ENCODE results near the gene ADGRB3. TPM values are rescaled to one million over a fixed set of nuclear protein-coding genes. Genes with fewer than 3 reads are reported as not detected.

Gene ADGRB3
- total and polyA plus RNA-seq, 2 donors (not counting 3 experiments of a cell fraction or from before 2014, with no cell fraction given) = not detected

DNA sequence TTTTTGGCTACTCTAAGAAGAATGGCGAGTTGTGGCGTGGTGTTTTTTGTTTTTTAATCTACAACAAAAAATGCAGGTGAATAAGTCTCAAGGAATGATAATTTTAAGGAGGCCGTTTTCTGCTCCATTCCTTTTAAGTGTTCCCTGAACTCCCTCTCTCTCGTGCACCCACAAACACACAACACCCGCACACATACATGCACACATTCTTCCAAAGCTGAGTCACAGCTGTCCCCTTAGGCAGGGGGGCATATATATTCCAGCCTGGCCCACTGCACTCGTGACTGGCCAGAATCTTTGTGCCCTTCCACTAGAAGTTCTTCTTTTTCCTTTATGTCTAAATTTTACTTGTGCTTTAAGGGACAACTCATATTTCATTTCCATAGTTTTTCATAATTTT is 756.0 kb downstream of the ADGRB3 start:
- no peaks in the 10 kb centered on the region for H3K9me1 ChIP-seq (replicated peaks; ENCODE audit: control insufficient read depth, extremely low read depth, insufficient read depth, low read length)
- H3K4me1 ChIP-seq (ENCODE audit: control insufficient read depth, extremely low read depth, insufficient read depth, low read length) = no peaks in the 10 kb centered on the region
- dilution Hi-C loops (cut with MboI; ENCODE audit: extremely low pct_ligation_motif_present, low sequenced_read_pairs) (no loop called here), intact Hi-C loops (cut with micrococcal nuclease) (no loop called here)
- no peaks in the 10 kb centered on the region for H3K79me2 ChIP-seq (ENCODE audit: control insufficient read depth, insufficient read depth, low read length)
- DNase-seq (ENCODE audit: low read depth, low spot score) (no peak), FAIRE-seq (no peak)
- ChIA-PET CTCF (no interaction called here), POLR2A (no interaction called here)
- BruUV-seq (replicated peaks) = no TSS peak
- H3K4me2 ChIP-seq (ENCODE audit: insufficient read depth, low read length) = no peak overlapping the region
- H3K27ac ChIP-seq (ENCODE audit: insufficient read depth, low read depth, low read length) = no peak overlapping the region
- no peaks in the 10 kb centered on the region for H3K36me3 ChIP-seq (ENCODE audit: control insufficient read depth in 2 of 2, extremely low read depth in 1 of 2, insufficient read depth in 2 of 2, low read length in 2 of 2)
- TF ChIP-seq EZH2 (IDR thresholded peaks at IDR 0.05; ENCODE audit: borderline replicate concordance, low read depth, low read length, severe bottlenecking) (no peak), POLR2A (IDR thresholded peaks at IDR 0.05; ENCODE audit: low read depth, low read length) (no peak), MYC (IDR thresholded peaks at IDR 0.05; ENCODE audit: low read depth, low read length) (no peak), JUN (IDR thresholded peaks at IDR 0.05; ENCODE audit: borderline replicate concordance, insufficient read depth, insufficient read length, low read depth) (no peak), POLR2AphosphoS5 (IDR thresholded peaks at IDR 0.05; ENCODE audit: insufficient read depth, low read depth, low read length) (no peak), GATA2 (IDR thresholded peaks at IDR 0.05; ENCODE audit: insufficient read depth, insufficient read length, low read depth, low read length) (no peak)
- TF ChIP-seq, protein P1, sequence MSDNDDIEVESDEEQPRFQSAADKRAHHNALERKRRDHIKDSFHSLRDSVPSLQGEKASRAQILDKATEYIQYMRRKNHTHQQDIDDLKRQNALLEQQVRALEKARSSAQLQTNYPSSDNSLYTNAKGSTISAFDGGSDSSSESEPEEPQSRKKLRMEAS (IDR thresholded peaks at IDR 0.05; ENCODE audit: insufficient read depth, insufficient read length) = no peak
- no peaks in the 10 kb centered on the region for H3K27me3 ChIP-seq (ENCODE audit: control insufficient read depth in 2 of 2, insufficient read depth in 2 of 2, low read length in 2 of 2)
- H2AFZ ChIP-seq (ENCODE audit: low read depth, low read length) = no peak overlapping the region
- no peaks in the 10 kb centered on the region for H4K20me1 ChIP-seq (replicated peaks; ENCODE audit: control insufficient read depth, extremely low read depth, insufficient read depth, low read length)
- no peak overlapping the region for H3K4me3 ChIP-seq (replicated peaks in 1 of 3; ENCODE audit: insufficient read depth in 1 of 3, low read depth in 1 of 3, low read length in 3 of 3)
- no peak overlapping the region for H3K9ac ChIP-seq (replicated peaks; ENCODE audit: extremely low read depth, insufficient read depth, low read length)
- H3K9me3 ChIP-seq (replicated peaks; ENCODE audit: control insufficient read depth, insufficient read depth, low read length) = peaks cover 3% of the 10 kb centered on the region

- ChIA-PET POLR2A (no interaction called here), CTCF (no interaction called here)
- TF ChIP-seq POLR2A (IDR thresholded peaks at IDR 0.05; ENCODE audit: low read depth, low read length) (no peak), MYC (IDR thresholded peaks at IDR 0.05; ENCODE audit: low read depth, low read length) (no peak), GATA2 (IDR thresholded peaks at IDR 0.05; ENCODE audit: insufficient read depth, insufficient read length, low read depth, low read length) (no peak), JUN (IDR thresholded peaks at IDR 0.05; ENCODE audit: borderline replicate concordance, insufficient read depth, insufficient read length, low read depth) (no peak), POLR2AphosphoS5 (IDR thresholded peaks at IDR 0.05; ENCODE audit: insufficient read depth, low read depth, low read length) (no peak), EZH2 (IDR thresholded peaks at IDR 0.05; ENCODE audit: borderline replicate concordance, low read depth, low read length, severe bottlenecking) (no peak), FOS (IDR thresholded peaks at IDR 0.05; ENCODE audit: borderline replicate concordance, insufficient read depth, low read length) (no peak)
- TF ChIP-seq, protein P1 (IDR thresholded peaks at IDR 0.05; ENCODE audit: insufficient read depth, insufficient read length) = no peak
- TF ChIP-seq, protein P2, sequence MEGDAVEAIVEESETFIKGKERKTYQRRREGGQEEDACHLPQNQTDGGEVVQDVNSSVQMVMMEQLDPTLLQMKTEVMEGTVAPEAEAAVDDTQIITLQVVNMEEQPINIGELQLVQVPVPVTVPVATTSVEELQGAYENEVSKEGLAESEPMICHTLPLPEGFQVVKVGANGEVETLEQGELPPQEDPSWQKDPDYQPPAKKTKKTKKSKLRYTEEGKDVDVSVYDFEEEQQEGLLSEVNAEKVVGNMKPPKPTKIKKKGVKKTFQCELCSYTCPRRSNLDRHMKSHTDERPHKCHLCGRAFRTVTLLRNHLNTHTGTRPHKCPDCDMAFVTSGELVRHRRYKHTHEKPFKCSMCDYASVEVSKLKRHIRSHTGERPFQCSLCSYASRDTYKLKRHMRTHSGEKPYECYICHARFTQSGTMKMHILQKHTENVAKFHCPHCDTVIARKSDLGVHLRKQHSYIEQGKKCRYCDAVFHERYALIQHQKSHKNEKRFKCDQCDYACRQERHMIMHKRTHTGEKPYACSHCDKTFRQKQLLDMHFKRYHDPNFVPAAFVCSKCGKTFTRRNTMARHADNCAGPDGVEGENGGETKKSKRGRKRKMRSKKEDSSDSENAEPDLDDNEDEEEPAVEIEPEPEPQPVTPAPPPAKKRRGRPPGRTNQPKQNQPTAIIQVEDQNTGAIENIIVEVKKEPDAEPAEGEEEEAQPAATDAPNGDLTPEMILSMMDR (IDR thresholded peaks at IDR 0.05; ENCODE audit: extremely low read depth in 1 of 2, insufficient read depth in 1 of 2, low read depth in 1 of 2, low read length in 2 of 2) = no peak
- no peaks in the 10 kb centered on the region for H3K27me3 ChIP-seq (ENCODE audit: control insufficient read depth in 2 of 2, insufficient read depth in 2 of 2, low read length in 2 of 2)
- FAIRE-seq (no peak), DNase-seq (ENCODE audit: low read depth, low spot score) (no peak)
- no peaks in the 10 kb centered on the region for H3K79me2 ChIP-seq (ENCODE audit: control insufficient read depth, insufficient read depth, low read length)
- dilution Hi-C loops (cut with MboI; ENCODE audit: extremely low pct_ligation_motif_present, low sequenced_read_pairs) (no loop called here), intact Hi-C loops (cut with micrococcal nuclease) (no loop called here)
- H3K4me2 ChIP-seq (ENCODE audit: insufficient read depth, low read length) = no peak overlapping the region
- no peak overlapping the region for H3K27ac ChIP-seq (ENCODE audit: insufficient read depth, low read depth, low read length)
- BruUV-seq (replicated peaks) = no TSS peak
- H4K20me1 ChIP-seq (replicated peaks; ENCODE audit: control insufficient read depth, extremely low read depth, insufficient read depth, low read length) = no peaks in the 10 kb centered on the region
- no peaks in the 10 kb centered on the region for H3K4me1 ChIP-seq (ENCODE audit: control insufficient read depth, extremely low read depth, insufficient read depth, low read length)
- no peaks in the 10 kb centered on the region for H3K9me3 ChIP-seq (replicated peaks; ENCODE audit: control insufficient read depth, insufficient read depth, low read length)
- no peak overlapping the region for H2AFZ ChIP-seq (ENCODE audit: low read depth, low read length)
- H3K4me3 ChIP-seq (replicated peaks in 1 of 3; ENCODE audit: insufficient read depth in 1 of 3, low read depth in 1 of 3, low read length in 3 of 3) = no peak overlapping the region
- H3K36me3 ChIP-seq (ENCODE audit: control insufficient read depth in 2 of 2, extremely low read depth in 1 of 2, insufficient read depth in 2 of 2, low read length in 2 of 2) = no peaks in the 10 kb centered on the region
- H3K9me1 ChIP-seq (replicated peaks; ENCODE audit: control insufficient read depth, extremely low read depth, insufficient read depth, low read length) = no peaks in the 10 kb centered on the region
- H3K9ac ChIP-seq (replicated peaks; ENCODE audit: extremely low read depth, insufficient read depth, low read length) = no peak overlapping the region
Observed at GRCh38 chr6:69392745-69393144, 757.7 kb downstream of the ADGRB3 start.
